ENCODE data around the gene BLACAT1.

DNA sequence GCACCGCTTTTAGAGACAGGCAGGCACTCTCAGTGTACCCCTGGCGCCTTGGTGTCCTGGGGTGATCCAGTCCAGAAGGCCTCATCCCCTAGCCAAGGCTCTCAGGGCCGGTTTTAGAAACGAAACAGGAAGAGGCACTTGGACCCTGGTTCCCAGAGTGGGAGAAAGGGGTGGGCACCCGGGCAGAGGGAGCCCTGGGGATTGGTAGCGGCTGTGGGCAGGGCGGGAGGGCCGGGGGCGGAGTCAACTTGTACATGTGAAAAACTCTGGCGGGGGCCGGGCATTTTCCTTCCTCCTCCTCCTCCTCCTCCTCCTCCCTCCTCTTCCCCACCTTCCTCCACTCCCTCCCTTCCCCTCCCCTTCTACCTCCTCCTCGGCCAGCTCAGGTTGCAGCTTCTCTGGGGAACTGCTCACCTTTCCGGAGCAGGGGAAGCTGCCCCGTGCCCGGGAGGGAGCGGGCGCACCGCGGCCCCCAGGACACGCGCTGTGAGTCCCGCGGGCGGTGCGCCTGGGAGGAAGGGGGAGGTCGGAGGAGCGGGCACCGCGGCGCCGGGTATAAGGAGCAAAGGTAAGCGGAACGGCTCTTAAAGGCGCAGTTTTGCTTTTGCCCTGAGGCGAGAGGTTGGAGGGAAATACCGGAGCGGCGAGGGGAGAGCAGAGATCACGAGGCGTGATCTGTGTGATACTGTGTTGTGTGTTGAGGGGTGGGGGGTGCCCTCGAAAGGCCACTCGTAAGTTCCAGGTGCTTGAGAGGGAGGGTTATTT is 48.6 kb upstream of the BLACAT1 start, which contains the start of gene CDK18:
- TF ChIP-seq, protein P1, sequence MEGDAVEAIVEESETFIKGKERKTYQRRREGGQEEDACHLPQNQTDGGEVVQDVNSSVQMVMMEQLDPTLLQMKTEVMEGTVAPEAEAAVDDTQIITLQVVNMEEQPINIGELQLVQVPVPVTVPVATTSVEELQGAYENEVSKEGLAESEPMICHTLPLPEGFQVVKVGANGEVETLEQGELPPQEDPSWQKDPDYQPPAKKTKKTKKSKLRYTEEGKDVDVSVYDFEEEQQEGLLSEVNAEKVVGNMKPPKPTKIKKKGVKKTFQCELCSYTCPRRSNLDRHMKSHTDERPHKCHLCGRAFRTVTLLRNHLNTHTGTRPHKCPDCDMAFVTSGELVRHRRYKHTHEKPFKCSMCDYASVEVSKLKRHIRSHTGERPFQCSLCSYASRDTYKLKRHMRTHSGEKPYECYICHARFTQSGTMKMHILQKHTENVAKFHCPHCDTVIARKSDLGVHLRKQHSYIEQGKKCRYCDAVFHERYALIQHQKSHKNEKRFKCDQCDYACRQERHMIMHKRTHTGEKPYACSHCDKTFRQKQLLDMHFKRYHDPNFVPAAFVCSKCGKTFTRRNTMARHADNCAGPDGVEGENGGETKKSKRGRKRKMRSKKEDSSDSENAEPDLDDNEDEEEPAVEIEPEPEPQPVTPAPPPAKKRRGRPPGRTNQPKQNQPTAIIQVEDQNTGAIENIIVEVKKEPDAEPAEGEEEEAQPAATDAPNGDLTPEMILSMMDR (IDR thresholded peaks at IDR 0.05 in 8 of 11, conservative IDR thresholded peaks at IDR 0.05 in 3 of 11), result no peak
- TF ChIP-seq POLR2A (IDR thresholded peaks at IDR 0.05), result no peak

Measured in spleen (tissue), 7 donors.